C4-2B (cell line): ENCODE results near the gene ARFIP2.
A peak's percentile ranks its signal among the peaks of the same experiment; 100 is the strongest.

Experiments used
- H3K27ac ChIP-seq: fragments of 450-650 bp; 2 replicates; pipeline ENCODE4 v1.5.1; 2017
- ZFX ChIP-seq: fragments of 450-650 bp; IDR thresholded peaks from 2 replicates; pipeline ENCODE4 v1.6.1; 2017
- TF ChIP-seq, protein P1 (sequence below): fragments of 450-650 bp; conservative IDR thresholded peaks from 2 replicates; pipeline ENCODE4 v1.5.1; 2017; ENCODE audit warnings: mild to moderate bottlenecking

ARFIP2 gene

DNA sequence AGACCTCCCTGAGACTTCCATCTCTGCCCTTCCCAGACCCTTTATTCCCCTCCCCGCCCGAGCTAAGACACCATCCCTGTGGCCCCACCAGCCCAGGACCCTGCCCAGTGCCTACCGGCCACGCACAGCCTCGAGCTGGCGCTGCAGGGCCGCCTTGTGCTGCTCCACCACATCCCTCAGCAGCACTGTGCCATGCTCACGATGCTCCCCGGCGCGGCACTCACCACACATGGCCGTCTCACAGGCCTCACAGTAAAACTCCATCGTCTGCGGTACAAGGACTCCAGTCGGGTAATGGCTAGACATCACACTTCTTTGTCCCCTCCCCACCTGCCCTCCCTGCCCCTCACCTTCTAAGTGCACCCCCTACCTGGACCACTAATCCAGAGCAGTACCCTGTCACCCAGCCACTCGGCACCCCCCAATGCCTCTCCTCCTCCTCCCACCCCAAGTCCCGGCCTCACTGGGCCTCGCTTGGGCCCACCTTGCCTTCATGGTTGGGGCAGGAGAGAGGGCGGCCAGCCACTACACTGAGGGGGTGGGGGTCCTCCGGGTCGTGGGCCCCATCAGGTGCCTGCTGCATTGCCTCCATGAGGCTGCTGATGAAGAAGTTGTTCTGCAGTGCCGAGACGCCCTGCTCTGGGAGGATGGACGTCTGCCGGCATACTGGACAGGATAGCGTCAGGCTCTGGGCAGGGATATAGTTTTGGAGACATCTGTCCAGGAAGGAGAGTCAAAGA is 23.4 kb downstream of the ARFIP2 start:
- H3K27ac ChIP-seq, result no peak overlapping the region
- TF ChIP-seq ZFX, result no peak
- TF ChIP-seq, protein P1, sequence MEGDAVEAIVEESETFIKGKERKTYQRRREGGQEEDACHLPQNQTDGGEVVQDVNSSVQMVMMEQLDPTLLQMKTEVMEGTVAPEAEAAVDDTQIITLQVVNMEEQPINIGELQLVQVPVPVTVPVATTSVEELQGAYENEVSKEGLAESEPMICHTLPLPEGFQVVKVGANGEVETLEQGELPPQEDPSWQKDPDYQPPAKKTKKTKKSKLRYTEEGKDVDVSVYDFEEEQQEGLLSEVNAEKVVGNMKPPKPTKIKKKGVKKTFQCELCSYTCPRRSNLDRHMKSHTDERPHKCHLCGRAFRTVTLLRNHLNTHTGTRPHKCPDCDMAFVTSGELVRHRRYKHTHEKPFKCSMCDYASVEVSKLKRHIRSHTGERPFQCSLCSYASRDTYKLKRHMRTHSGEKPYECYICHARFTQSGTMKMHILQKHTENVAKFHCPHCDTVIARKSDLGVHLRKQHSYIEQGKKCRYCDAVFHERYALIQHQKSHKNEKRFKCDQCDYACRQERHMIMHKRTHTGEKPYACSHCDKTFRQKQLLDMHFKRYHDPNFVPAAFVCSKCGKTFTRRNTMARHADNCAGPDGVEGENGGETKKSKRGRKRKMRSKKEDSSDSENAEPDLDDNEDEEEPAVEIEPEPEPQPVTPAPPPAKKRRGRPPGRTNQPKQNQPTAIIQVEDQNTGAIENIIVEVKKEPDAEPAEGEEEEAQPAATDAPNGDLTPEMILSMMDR, result no peak

DNA sequence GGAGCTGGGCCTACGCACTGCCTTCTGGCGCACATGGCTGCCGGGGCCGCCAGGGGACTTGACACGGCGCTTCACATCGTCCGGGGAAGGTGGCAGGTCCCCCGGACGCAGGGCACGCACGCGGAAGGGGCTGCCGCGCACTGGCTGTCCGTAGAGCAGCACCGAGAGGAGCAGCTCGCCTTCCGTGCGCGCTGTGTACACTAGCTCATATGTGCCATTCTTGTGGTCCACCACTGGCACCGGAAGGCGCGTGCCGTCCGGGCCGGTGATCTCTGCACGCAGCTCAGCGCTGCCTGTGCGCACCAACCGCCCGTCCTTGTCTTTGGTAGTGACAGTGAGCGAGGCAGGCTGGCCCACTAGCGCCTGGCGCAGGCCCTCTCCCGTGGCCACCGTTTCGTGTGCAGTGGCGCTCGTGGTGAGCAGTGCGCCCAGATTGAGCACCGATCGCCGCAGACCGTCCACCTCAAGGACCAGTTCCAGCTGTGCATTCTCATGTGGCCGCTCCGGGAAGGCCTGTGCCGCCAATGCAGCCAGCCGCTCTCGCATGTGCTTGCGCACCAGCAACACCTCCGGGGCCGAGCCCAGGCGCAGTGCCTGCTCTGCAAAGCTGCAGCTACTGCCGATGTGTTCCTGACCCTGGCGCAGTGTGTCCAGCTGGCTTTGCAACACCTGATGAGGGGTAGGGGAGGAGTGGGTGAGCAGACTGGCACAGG is 24.6 kb downstream of the ARFIP2 start:
- 0 out of 2 replicates have a peak overlapping the region, but pooled peaks have one; percentile 7 for H3K27ac ChIP-seq
- TF ChIP-seq ZFX, result no peak
- TF ChIP-seq, protein P1, result no peak

DNA sequence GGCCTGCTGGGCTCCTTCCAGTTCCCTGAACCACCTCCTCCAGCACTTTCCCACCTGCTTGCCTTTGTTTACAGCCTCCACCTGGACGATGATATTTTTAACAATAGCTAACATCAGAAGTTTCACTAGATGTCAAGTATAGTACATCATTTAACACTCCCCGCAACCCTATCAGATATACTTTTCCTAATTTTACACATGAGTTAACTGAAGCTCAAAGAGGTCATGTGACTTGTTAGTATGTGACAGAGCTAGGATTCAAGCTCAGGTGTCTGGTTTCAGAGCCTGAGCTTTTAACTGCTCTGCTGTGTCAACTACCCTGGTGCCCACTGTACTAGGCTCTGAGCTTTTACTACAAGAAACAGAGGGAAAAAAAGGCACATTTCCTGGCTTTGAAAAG is 26.1 kb downstream of the ARFIP2 start:
- TF ChIP-seq ZFX, result no peak
- TF ChIP-seq, protein P1, result no peak
- H3K27ac ChIP-seq, result no peak overlapping the region

DNA sequence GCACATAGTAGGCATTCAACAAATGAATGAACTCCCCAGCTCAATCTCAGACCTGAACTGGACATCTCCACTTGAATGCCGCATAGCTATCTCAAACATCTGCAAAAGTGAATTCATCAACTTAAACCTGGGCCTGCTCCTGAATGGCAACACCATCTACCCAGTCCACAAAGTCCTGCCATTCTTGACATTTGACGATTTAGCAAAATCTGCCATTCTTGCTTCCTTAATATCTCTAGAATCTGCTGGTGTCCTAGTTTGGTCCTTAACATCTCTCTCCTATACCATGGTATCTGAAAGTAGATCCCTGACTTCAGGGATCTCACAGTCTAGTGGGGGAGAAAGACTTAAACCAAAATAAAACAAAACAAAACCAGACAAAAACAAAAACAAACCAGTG is 28.0 kb downstream of the ARFIP2 start:
- TF ChIP-seq ZFX, result no peak
- TF ChIP-seq, protein P1, result no peak
- no peak overlapping the region for H3K27ac ChIP-seq

DNA sequence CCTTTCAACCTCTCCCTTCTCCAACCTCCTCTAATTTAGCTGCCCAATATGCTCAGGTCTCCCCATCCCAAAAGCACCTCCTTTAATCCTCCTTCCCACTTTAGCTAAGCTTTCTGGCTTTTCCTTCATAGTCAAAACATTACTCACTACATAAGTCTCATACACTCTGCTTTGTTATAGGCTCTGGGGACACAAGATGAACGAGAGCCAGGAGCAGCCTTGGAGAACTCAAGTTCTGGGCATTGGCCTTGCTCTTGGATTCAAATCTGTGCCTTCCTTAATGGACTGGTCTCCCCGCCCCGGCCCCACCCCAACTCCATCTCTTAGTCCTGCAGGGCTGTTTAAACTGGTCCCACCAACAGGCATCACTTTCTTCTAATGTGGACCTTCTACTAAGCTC is 28.9 kb downstream of the ARFIP2 start:
- TF ChIP-seq ZFX, result no peak
- TF ChIP-seq, protein P1, result no peak
- H3K27ac ChIP-seq, result no peak overlapping the region

DNA sequence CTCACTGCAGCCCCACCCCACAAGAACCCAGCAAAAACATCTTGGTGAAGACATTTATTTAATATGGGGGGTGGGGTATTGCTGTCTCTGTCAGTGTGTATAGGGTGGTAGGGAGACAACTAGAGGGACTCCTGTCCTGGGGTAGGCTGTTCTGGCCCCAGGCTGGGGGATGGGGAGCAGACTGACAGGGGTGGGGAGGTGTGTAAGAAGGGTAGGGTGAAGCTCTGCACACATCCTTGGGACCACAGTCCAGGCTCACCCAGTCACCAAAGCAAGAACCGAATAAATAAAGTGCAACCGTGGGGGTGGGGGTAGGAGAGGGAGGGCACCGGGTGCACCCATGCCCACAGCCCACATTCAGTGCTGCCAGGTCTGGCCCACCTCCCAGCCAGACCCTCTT is 32.6 kb downstream of the ARFIP2 start:
- no peak overlapping the region for H3K27ac ChIP-seq
- no peak for TF ChIP-seq ZFX
- TF ChIP-seq, protein P1, result no peak

DNA sequence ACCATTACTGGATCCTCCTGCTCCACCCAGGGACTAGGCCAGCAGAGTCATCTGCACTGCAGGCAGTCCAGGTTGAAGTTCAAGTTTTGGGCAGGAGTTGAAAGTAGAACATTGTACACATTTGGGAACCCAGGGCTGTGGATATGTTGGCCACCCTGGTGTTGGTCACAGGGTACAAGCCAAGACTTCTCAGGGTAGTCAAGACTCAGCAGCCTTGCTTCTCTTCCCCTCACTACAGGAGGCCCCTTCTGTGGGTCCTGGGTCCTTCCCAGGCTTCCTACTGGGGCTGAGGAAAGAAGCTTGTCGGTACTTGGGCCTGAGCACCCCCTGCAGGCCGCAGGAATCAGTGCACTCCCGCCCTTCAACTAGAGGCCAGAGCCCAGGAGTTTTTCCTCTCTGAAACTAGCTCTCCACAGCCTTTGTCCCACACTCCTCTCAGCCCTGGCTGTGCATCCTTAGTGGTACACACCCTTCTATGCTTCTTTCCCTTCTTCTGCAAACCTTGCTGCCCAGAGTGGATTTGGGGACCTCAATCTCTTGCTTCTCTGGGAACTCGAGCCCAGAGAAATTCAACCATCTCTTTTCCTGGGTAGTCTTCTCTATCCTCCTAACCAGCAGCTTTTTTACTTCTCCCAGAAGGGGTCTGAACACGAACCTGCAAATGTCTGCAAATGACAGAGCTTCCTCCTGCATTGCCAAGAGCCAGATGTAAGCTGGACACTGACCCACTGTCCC is 37.7 kb downstream of the ARFIP2 start:
- TF ChIP-seq ZFX, result no peak
- TF ChIP-seq, protein P1, result peak; percentile 87

More for the DNA sequence above, 37.7 kb downstream of the ARFIP2 start:
- no peak overlapping the region for H3K27ac ChIP-seq
